HG03457 (cell line): Measurements from ENCODE around the gene PRKAG2.

Experiments
- ATAC-seq: cut with Tn5 transposase; IDR thresholded peaks from one replicate; pipeline ENCODE4 v1.9.1; 2021; ENCODE audit warnings: moderate number of reproducible peaks; ENCODE audit not compliant: unreplicated experiment

The PRKAG2 gene

GRCh38 chr7:151866761-151867655, 9.9 kb downstream of the PRKAG2 start:
- ATAC-seq: no peak

- ATAC-seq: no peak
Measured at GRCh38 chr7:151866028-151866427, 10.9 kb downstream of the PRKAG2 start.

- ATAC-seq: no peak
Measured at GRCh38 chr7:151865070-151865670, 11.7 kb downstream of the PRKAG2 start.

- no peak for ATAC-seq
Measured at GRCh38 chr7:151864561-151864960, 12.4 kb downstream of the PRKAG2 start.

GRCh38 chr7:151864081-151864480, 12.8 kb downstream of the PRKAG2 start:
- no peak for ATAC-seq

- no peak for ATAC-seq
Measured at GRCh38 chr7:151863386-151864079, 13.4 kb downstream of the PRKAG2 start.

- no peak for ATAC-seq
Measured at GRCh38 chr7:151862606-151863381, 14.1 kb downstream of the PRKAG2 start.

- no peak for ATAC-seq
Measured at GRCh38 chr7:151861881-151862280, 15.0 kb downstream of the PRKAG2 start.

GRCh38 chr7:151860771-151861170, 16.1 kb downstream of the PRKAG2 start:
- no peak for ATAC-seq

GRCh38 chr7:151859948-151860685, 16.8 kb downstream of the PRKAG2 start:
- no peak for ATAC-seq

GRCh38 chr7:151859111-151859947, 17.6 kb downstream of the PRKAG2 start:
- ATAC-seq: no peak

- no peak for ATAC-seq
Measured at GRCh38 chr7:151858456-151858855, 18.5 kb downstream of the PRKAG2 start.

- ATAC-seq: no peak
Measured at GRCh38 chr7:151857866-151858450, 19.0 kb downstream of the PRKAG2 start.

GRCh38 chr7:151857412-151857811, 19.5 kb downstream of the PRKAG2 start:
- no peak for ATAC-seq

GRCh38 chr7:151856516-151856915, 20.4 kb downstream of the PRKAG2 start:
- ATAC-seq: no peak

GRCh38 chr7:151856098-151856497, 20.8 kb downstream of the PRKAG2 start:
- ATAC-seq: no peak

GRCh38 chr7:151854720-151855071, 22.2 kb downstream of the PRKAG2 start:
- no peak for ATAC-seq

GRCh38 chr7:151853896-151854719, 22.8 kb downstream of the PRKAG2 start:
- ATAC-seq: no peak
